Lower leg skin (tissue), 4 donors: ENCODE measurements around the gene IRF2BPL. TPM values are rescaled to one million over a fixed set of nuclear protein-coding genes. Genes with fewer than 3 reads are reported as not detected.

ENCODE experiments used
- DNase-seq, 2 donors: peaks; one replicate each; pipeline ENCODE4 v3.0.0-alpha.2; 2019; ENCODE audit warnings: low spot score in 2 of 2
- H3K4me3 ChIP-seq: fragments of 200-600 bp; sonication (generic); 2 replicates; pipeline ENCODE4 v1.5.1; 2017; ENCODE audit warnings: mild to moderate bottlenecking, low read depth; ENCODE audit not compliant: poor library complexity, severe bottlenecking
- POLR2A ChIP-seq, 2 donors: fragments of 450-650 bp; IDR thresholded peaks; one replicate each; pipeline ENCODE4 v1.6.1; 2016 to 2017; ENCODE audit warnings: antibody characterized with exemption in 2 of 2, mild to moderate bottlenecking in 1 of 2, moderate library complexity in 1 of 2
- WGBS, 2 donors: methylation state at CpG; one replicate each; pipeline ENCODE4 v1.1.5; 2018; 5-methylcytosine and 5-hydroxymethylcytosine counted together
- intact Hi-C: fragments of 100-400 bp; cut with DNase I; formaldehyde crosslinking; loops from one replicate; pipeline ENCODE4 v1.15.0; 2023; ENCODE audit warnings: low total_unique reads
- total RNA-seq, 4 donors: library from RNA; depleted of rRNA; stranded (reverse); fragments of >200 nt; gene quantifications; one replicate each; pipeline ENCODE4 v1.1.0, GENCODE V29; 2016
- TF ChIP-seq, protein P1 (sequence below), 3 donors: fragments of 450-650 bp; IDR thresholded peaks; one replicate each; pipeline ENCODE4 v1.5.1; 2016; ENCODE audit warnings: antibody characterized with exemption in 3 of 3, mild to moderate bottlenecking in 3 of 3, moderate library complexity in 2 of 3

IRF2BPL gene
- total RNA-seq, 4 donors from 2014 or later = 64.5 to 100 (median 94.0) TPM

GRCh38 chr14:76996563-76997146, 31.9 kb downstream of the IRF2BPL start:
- intact Hi-C loops = no loop called here
- 89 to 97% methylated on average over 2 of the region's 2 CpGs for WGBS, 2 donors
- H3K4me3 ChIP-seq = no peak overlapping the region
- TF ChIP-seq, protein P1, sequence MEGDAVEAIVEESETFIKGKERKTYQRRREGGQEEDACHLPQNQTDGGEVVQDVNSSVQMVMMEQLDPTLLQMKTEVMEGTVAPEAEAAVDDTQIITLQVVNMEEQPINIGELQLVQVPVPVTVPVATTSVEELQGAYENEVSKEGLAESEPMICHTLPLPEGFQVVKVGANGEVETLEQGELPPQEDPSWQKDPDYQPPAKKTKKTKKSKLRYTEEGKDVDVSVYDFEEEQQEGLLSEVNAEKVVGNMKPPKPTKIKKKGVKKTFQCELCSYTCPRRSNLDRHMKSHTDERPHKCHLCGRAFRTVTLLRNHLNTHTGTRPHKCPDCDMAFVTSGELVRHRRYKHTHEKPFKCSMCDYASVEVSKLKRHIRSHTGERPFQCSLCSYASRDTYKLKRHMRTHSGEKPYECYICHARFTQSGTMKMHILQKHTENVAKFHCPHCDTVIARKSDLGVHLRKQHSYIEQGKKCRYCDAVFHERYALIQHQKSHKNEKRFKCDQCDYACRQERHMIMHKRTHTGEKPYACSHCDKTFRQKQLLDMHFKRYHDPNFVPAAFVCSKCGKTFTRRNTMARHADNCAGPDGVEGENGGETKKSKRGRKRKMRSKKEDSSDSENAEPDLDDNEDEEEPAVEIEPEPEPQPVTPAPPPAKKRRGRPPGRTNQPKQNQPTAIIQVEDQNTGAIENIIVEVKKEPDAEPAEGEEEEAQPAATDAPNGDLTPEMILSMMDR (IDR thresholded peaks at IDR 0.05) = no peak
- no peak for TF ChIP-seq POLR2A (IDR thresholded peaks at IDR 0.05)
- DNase-seq = no peak

DNA sequence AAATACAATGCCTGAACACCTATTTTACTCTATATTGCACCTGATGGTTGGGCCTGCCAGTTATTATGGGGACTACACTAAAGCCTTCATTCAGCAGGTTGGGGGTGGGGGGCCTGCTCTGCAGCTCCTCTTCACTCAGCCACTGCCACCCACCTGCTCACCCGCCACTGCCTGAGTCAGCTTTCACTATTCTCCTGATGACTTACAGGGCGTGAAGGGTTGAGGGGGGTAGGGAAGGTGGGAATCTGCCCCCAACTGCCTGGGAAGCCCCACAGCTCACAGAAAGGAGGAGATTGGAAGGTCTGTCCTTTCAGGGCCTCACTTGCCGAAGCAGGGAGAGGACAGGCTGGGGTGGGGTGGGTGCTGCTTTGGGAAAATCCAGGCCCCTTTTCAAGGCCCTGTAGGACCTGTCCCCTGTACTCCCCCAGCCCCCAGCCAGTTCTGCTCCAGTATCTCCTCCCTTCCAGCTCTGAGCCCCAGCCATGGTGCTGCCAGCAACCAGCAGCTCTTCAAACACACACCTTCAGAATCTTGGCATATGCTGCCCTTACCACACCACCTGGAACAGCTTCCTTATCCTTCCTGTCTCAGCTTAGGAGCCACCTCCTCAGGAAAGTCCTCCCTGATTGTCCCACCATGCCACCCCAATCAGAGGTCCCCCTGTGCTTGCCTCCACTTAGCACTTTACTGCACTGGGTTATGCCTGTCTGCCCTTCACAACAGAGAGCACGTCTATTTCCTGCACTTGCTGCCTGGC, 33.1 kb downstream of the IRF2BPL start:
- H3K4me3 ChIP-seq = no peak overlapping the region
- 72 to 75% methylated on average over 4 of the region's 4 CpGs for WGBS, 2 donors
- TF ChIP-seq, protein P1 (IDR thresholded peaks at IDR 0.05) = no peak
- no peak for TF ChIP-seq POLR2A (IDR thresholded peaks at IDR 0.05)
- intact Hi-C loops = no loop called here
- no peak for DNase-seq

DNA sequence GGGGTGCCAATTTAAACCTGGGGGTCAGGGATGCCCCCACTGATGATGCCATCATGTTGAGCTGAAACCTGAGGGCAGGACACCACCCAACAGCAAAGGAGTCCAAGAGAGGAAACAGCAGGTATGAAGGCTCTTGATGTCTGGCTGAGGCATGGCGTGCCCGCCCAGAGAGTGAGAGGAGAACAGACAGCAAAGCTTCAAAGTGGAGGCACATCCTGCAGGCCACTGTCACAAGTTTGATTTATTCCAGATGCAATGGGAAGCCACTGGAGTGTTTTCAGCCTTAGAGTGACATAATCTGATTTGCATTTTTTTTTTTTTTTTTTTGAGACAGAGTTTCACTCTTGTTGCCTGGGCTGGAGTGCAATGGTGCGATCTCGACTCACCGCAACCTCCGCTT, 34.8 kb downstream of the IRF2BPL start:
- no peak for DNase-seq
- 73 to 83% methylated on average over 6 of the region's 6 CpGs for WGBS, 2 donors
- TF ChIP-seq, protein P1 (IDR thresholded peaks at IDR 0.05) = no peak
- no peak for TF ChIP-seq POLR2A (IDR thresholded peaks at IDR 0.05)
- intact Hi-C loops = no loop called here
- H3K4me3 ChIP-seq = no peak overlapping the region

DNA sequence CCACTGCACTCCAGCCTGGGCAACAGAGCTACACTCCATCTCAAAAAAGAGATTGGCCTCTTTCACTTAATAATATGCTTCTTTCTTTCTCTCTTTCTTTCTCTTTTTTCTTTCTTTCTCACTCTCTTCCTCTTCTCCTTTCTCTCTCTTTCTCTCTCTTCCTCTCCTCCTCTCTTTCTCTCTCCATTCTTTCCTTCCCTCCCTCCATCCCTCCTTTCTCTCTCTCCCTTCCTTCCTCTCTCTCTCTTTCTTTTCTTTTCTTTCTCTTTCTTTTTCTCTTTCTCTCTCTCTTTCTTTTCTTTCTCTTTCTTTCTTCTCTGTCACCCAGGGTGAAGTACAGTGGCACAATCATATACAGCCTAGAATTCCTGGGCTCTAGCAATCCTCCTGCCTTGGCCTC, 38.4 kb downstream of the IRF2BPL start:
- TF ChIP-seq, protein P1 (IDR thresholded peaks at IDR 0.05) = no peak
- TF ChIP-seq POLR2A (IDR thresholded peaks at IDR 0.05) = no peak
- intact Hi-C loops = no loop called here
- no peak for DNase-seq
- no peak overlapping the region for H3K4me3 ChIP-seq

- H3K4me3 ChIP-seq = no peak overlapping the region
- no peak for DNase-seq
- WGBS, 2 donors = 78 to 81% methylated on average over 4 of the region's 4 CpGs
- no peak for TF ChIP-seq POLR2A (IDR thresholded peaks at IDR 0.05)
- TF ChIP-seq, protein P1 (IDR thresholded peaks at IDR 0.05) = no peak
- intact Hi-C loops = no loop called here
Observed at GRCh38 chr14:76987956-76988520, 40.5 kb downstream of the IRF2BPL start.
